ENCODE data around the gene NPPA.

The NPPA gene

DNA sequence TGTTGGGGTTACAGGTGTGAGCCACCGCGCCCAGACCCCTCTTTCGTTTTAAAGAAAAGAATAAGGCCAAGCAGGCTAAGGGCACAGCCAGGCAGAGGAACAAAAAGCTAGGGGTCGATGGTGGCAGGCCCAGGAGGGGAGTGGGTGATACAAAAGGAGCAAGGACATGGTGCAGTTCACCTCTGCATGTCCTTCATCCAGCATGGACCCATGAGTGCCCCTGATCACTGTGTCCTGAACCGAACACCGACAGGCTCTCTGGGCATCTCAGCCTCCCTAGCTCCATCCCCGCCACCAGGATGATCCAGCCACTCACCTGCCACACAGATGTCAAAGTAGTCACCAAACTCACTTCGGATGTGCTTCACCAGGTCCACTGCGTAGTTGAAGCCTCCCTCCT, 47.7 kb downstream of the NPPA start:
- Histone ChIP-seq H3K9me3 (ENCODE audit: severe bottlenecking) (no peaks in the 10 kb centered on the region), H3K27me3 (ENCODE audit: insufficient read depth, poor library complexity, severe bottlenecking) (no peaks in the 10 kb centered on the region), H3K36me3 (ENCODE audit: low read depth) (peaks cover 49% of the 10 kb centered on the region), H3K4me3 (ENCODE audit: severe bottlenecking) (no peak overlapping the region), H3K4me1 (ENCODE audit: insufficient read depth, poor library complexity, severe bottlenecking) (peaks cover 7% of the 10 kb centered on the region), H3K27ac (ENCODE audit: poor library complexity, severe bottlenecking) (no peak overlapping the region)
- ATAC-seq (ENCODE audit: low read depth) (no peak), DNase-seq (ENCODE audit: low spot score) (no peak)
- TF ChIP-seq, protein P1, sequence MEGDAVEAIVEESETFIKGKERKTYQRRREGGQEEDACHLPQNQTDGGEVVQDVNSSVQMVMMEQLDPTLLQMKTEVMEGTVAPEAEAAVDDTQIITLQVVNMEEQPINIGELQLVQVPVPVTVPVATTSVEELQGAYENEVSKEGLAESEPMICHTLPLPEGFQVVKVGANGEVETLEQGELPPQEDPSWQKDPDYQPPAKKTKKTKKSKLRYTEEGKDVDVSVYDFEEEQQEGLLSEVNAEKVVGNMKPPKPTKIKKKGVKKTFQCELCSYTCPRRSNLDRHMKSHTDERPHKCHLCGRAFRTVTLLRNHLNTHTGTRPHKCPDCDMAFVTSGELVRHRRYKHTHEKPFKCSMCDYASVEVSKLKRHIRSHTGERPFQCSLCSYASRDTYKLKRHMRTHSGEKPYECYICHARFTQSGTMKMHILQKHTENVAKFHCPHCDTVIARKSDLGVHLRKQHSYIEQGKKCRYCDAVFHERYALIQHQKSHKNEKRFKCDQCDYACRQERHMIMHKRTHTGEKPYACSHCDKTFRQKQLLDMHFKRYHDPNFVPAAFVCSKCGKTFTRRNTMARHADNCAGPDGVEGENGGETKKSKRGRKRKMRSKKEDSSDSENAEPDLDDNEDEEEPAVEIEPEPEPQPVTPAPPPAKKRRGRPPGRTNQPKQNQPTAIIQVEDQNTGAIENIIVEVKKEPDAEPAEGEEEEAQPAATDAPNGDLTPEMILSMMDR (IDR thresholded peaks at IDR 0.05; ENCODE audit: poor library complexity, severe bottlenecking), result no peak

GRCh38 chr1:11799099-11799498, 48.5 kb downstream of the NPPA start:
- H3K4me1 ChIP-seq (ENCODE audit: insufficient read depth, poor library complexity, severe bottlenecking), result peaks cover 4% of the 10 kb centered on the region
- no peaks in the 10 kb centered on the region for H3K9me3 ChIP-seq (ENCODE audit: severe bottlenecking)
- ATAC-seq (ENCODE audit: low read depth) (no peak), DNase-seq (ENCODE audit: low spot score) (no peak)
- TF ChIP-seq, protein P1 (IDR thresholded peaks at IDR 0.05; ENCODE audit: poor library complexity, severe bottlenecking), result no peak
- H3K36me3 ChIP-seq (ENCODE audit: low read depth), result peaks cover 57% of the 10 kb centered on the region
- H3K27me3 ChIP-seq (ENCODE audit: insufficient read depth, poor library complexity, severe bottlenecking), result no peaks in the 10 kb centered on the region
- no peak overlapping the region for H3K4me3 ChIP-seq (ENCODE audit: severe bottlenecking)
- H3K27ac ChIP-seq (ENCODE audit: poor library complexity, severe bottlenecking), result no peak overlapping the region

GRCh38 chr1:11797525-11798216, 49.9 kb downstream of the NPPA start:
- ATAC-seq (ENCODE audit: low read depth) (no peak), DNase-seq (ENCODE audit: low spot score) (no peak)
- Histone ChIP-seq H3K27me3 (ENCODE audit: insufficient read depth, poor library complexity, severe bottlenecking) (no peaks in the 10 kb centered on the region), H3K4me3 (ENCODE audit: severe bottlenecking) (no peak overlapping the region), H3K36me3 (ENCODE audit: low read depth) (peaks cover 63% of the 10 kb centered on the region), H3K27ac (ENCODE audit: poor library complexity, severe bottlenecking) (no peak overlapping the region), H3K4me1 (ENCODE audit: insufficient read depth, poor library complexity, severe bottlenecking) (no peaks in the 10 kb centered on the region), H3K9me3 (ENCODE audit: severe bottlenecking) (no peaks in the 10 kb centered on the region)
- TF ChIP-seq, protein P1 (IDR thresholded peaks at IDR 0.05; ENCODE audit: poor library complexity, severe bottlenecking), result no peak

DNA sequence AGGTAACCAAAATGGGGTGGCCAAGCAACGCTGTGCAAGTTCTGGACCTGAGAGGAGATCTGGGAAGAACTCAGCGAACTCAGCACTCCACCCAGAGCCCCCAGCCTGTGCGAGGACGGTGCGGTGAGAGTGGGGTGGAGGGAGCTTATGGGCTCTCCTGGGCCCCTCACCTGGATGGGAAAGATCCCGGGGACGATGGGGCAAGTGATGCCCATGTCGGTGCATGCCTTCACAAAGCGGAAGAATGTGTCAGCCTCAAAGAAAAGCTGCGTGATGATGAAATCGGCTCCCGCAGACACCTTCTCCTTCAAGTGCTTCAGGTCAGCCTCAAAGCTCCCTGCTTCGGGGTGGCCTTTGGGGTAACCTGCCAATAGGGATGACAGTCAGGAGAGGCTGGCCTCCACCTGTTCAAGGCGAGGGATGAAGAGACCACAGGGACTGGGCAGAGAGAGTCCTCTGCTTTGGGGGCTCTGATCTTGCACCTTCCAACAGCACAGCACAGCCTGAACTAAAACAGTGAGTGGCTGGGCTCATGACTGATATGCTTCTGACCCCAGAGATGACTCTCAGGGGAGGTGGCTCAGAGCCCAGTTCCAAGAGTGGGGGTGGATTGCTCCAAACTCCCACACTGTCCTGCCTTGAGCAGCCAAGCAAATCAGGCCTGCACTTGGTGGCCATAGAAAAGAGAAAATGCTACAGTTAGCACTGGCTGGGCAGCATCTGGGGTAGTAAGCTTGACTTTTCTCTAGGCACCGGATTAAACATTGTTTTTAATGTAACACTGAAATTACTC, 51.4 kb downstream of the NPPA start:
- Histone ChIP-seq H3K36me3 (ENCODE audit: low read depth) (peaks cover 63% of the 10 kb centered on the region), H3K9me3 (ENCODE audit: severe bottlenecking) (no peaks in the 10 kb centered on the region), H3K4me1 (ENCODE audit: insufficient read depth, poor library complexity, severe bottlenecking) (peaks cover 2% of the 10 kb centered on the region), H3K4me3 (ENCODE audit: severe bottlenecking) (no peak overlapping the region), H3K27ac (ENCODE audit: poor library complexity, severe bottlenecking) (no peak overlapping the region), H3K27me3 (ENCODE audit: insufficient read depth, poor library complexity, severe bottlenecking) (no peaks in the 10 kb centered on the region)
- DNase-seq (ENCODE audit: low spot score) (no peak), ATAC-seq (ENCODE audit: low read depth) (no peak)
- TF ChIP-seq, protein P1 (IDR thresholded peaks at IDR 0.05; ENCODE audit: poor library complexity, severe bottlenecking), result no peak
